PC-3 (cell line): ENCODE measurements around the gene CSAD. TPM values are rescaled to one million over a fixed set of nuclear protein-coding genes. Genes with fewer than 3 reads are reported as not detected.

ENCODE experiments used
- ATAC-seq: fragments of 200-7000 bp; cut with Tn5 transposase; 2 replicates; pipeline ENCODE4 v1.9.1; 2020; ENCODE audit warnings: mild to moderate bottlenecking, moderate library complexity
- BruUV-seq: library from RNA; stranded (reverse); fragments of 400-500 nt; replicated peaks from 2 replicates; lab custom pipeline; 2021; lab: Mats Ljungman, UMichigan
- CTCF ChIA-PET: fragments of 300-600 bp; sonication (Branson Sonifier 250); formaldehyde crosslinking; loops from one replicate; lab custom pipeline; 2022; ENCODE audit warnings: antibody characterized with exemption; lab: Charles Lee
- POLR2A ChIA-PET: fragments of 300-600 bp; sonication (Branson Sonifier 250); formaldehyde crosslinking; loops from one replicate; lab custom pipeline; 2022; ENCODE audit warnings: antibody characterized with exemption; ENCODE audit not compliant: unreplicated experiment; lab: Charles Lee
- DNase-seq: peaks from one replicate; pipeline ENCODE4 v3.0.0-alpha.2; 2015
- H2AFZ ChIP-seq: fragments of 300-600 bp; sonication (generic); 2 replicates; pipeline ENCODE4 v1.6.0; 2016; ENCODE audit warnings: antibody characterized with exemption, low read length
- H3F3A ChIP-seq: fragments of 300-600 bp; sonication (generic); one replicate; pipeline ENCODE4 v1.6.0; 2017; ENCODE audit warnings: antibody characterized with exemption, low read length, control low read depth, mild to moderate bottlenecking; ENCODE audit not compliant: unreplicated experiment
- H3K27ac ChIP-seq: fragments of 300-600 bp; sonication (generic); 2 replicates; pipeline ENCODE4 v1.5.1; 2016; ENCODE audit warnings: mild to moderate bottlenecking, low read length
- H3K27me3 ChIP-seq: fragments of 300-600 bp; sonication (generic); 2 replicates; pipeline ENCODE4 v1.6.1; 2016; ENCODE audit warnings: low read length, mixed read lengths
- H3K36me3 ChIP-seq: fragments of 300-600 bp; sonication (generic); 2 replicates; pipeline ENCODE4 v1.6.1; 2016; ENCODE audit warnings: low read depth, mixed run types, low read length, mixed read lengths
- H3K4me1 ChIP-seq: fragments of 300-600 bp; sonication (generic); 2 replicates; pipeline ENCODE4 v1.5.1; 2016; ENCODE audit warnings: low read length; ENCODE audit not compliant: insufficient read depth
- H3K4me2 ChIP-seq: fragments of 300-600 bp; sonication (generic); 2 replicates; pipeline ENCODE4 v1.6.0; 2016; ENCODE audit warnings: low read length
- H3K4me3 ChIP-seq: fragments of 300-600 bp; sonication (generic); 2 replicates; pipeline ENCODE4 v1.5.1; 2016; ENCODE audit warnings: mild to moderate bottlenecking, low read length, mixed read lengths
- H3K79me2 ChIP-seq: fragments of 300-600 bp; sonication (generic); 2 replicates; pipeline ENCODE4 v1.6.1; 2017; ENCODE audit warnings: low read length, mixed read lengths
- H3K9ac ChIP-seq: fragments of 300-600 bp; sonication (generic); 2 replicates; pipeline ENCODE4 v1.6.0; 2016; ENCODE audit warnings: mild to moderate bottlenecking, low read length
- H3K9me2 ChIP-seq: fragments of 300-600 bp; sonication (generic); replicated peaks from 2 replicates; pipeline ENCODE4 v1.6.1; 2016; ENCODE audit warnings: mixed run types, low read length, mixed read lengths
- H3K9me3 ChIP-seq: fragments of 300-600 bp; sonication (generic); 2 replicates; pipeline ENCODE4 v1.6.1; 2016; ENCODE audit warnings: low read length, mixed read lengths
- H4K20me1 ChIP-seq: fragments of 300-600 bp; sonication (generic); 2 replicates; pipeline ENCODE4 v1.6.1; 2016; ENCODE audit warnings: low read length, mixed read lengths
- EZH2 ChIP-seq: fragments of 300-600 bp; sonication (generic); IDR thresholded peaks from one replicate; pipeline ENCODE4 v1.6.1; 2017; ENCODE audit warnings: antibody characterized with exemption, mild to moderate bottlenecking, low read length; ENCODE audit not compliant: unreplicated experiment
- EZH2phosphoT487 ChIP-seq: fragments of 300-600 bp; sonication (generic); IDR thresholded peaks from 2 replicates; pipeline ENCODE4 v1.6.1; 2018; ENCODE audit warnings: mild to moderate bottlenecking, antibody characterized with exemption, low read length, borderline replicate concordance
- intact Hi-C: fragments of 100-400 bp; cut with micrococcal nuclease; formaldehyde crosslinking; loops from 2 replicates; pipeline ENCODE4 v1.9.0; 2023
- total RNA-seq: library from RNA; depleted of rRNA; stranded (reverse); fragments of >200 nt; gene quantifications from 2 replicates; pipeline ENCODE4 v1.2.3, GENCODE V29; 2014
- TF ChIP-seq, protein P1 (sequence below): fragments of 300-600 bp; sonication (generic); conservative IDR thresholded peaks from 2 replicates; pipeline ENCODE4 v1.5.1; 2017; ENCODE audit warnings: antibody characterized with exemption, low read depth, mild to moderate bottlenecking, low read length

CSAD gene
- total RNA-seq, 1 experiment from 2014 or later: 21.5 TPM

DNA sequence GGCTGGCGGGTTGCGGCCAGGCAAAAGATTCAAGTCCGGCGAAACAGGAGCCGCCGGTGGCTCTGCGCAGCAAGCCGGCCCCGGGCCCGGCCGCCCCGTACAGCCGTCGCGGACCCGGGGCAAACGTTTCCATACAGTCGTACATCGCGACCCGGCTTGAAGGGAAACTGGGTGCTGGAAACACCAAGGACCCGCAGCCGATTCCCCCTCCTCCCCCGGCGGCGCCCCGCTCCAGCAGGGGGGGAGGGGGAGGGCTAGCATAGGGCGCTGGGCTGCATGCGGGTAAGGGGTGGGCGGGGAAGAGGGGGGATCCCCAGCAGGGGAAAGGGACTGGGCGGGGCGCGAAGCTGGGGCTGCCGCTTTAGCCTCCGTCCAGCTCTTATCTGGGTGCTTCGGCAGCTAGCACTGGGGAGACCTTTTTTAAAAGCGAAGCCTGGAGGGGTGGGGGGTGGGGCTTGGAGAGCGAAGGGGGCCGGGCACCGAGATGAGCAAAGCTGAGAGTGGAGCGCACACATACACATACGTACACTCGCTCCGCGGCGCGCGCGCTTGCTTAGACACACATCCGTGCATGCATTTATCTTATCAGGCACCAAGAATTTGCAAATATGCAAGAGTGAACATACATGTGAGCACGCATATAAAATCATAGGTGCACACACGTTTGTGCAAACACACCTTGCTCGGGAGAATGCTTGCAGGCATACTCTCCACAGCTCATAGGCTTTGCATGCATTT, 39.4 kb upstream of the CSAD start:
- DNase-seq (peak; percentile 75), ATAC-seq (peak; percentile 41)
- peak overlapping the region; percentile 53 for H3K27ac ChIP-seq
- peak overlapping the region; percentile 93 for H3K4me2 ChIP-seq
- CTCF ChIA-PET: interaction anchor here (0.6 kb wide), 3 partner anchors 20 to 161 kb away, joined by 3 to 5 read pairs (median 3); no protein-coding TSS in a partner anchor
- TF ChIP-seq, protein P1, sequence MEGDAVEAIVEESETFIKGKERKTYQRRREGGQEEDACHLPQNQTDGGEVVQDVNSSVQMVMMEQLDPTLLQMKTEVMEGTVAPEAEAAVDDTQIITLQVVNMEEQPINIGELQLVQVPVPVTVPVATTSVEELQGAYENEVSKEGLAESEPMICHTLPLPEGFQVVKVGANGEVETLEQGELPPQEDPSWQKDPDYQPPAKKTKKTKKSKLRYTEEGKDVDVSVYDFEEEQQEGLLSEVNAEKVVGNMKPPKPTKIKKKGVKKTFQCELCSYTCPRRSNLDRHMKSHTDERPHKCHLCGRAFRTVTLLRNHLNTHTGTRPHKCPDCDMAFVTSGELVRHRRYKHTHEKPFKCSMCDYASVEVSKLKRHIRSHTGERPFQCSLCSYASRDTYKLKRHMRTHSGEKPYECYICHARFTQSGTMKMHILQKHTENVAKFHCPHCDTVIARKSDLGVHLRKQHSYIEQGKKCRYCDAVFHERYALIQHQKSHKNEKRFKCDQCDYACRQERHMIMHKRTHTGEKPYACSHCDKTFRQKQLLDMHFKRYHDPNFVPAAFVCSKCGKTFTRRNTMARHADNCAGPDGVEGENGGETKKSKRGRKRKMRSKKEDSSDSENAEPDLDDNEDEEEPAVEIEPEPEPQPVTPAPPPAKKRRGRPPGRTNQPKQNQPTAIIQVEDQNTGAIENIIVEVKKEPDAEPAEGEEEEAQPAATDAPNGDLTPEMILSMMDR: no peak
- TF ChIP-seq EZH2phosphoT487: no peak
- no peak for TF ChIP-seq EZH2
- H3K9me2 ChIP-seq: no peaks in the 10 kb centered on the region
- no peaks in the 10 kb centered on the region; the same call in 1 of the 2 replicates for H3K36me3 ChIP-seq
- no peaks in the 10 kb centered on the region for H3K9me3 ChIP-seq
- H3K27me3 ChIP-seq: no peaks in the 10 kb centered on the region
- H3F3A ChIP-seq: no peaks in the 10 kb centered on the region
- peaks cover 54% of the 10 kb centered on the region for H3K4me1 ChIP-seq
- peaks cover 53% of the 10 kb centered on the region for H3K79me2 ChIP-seq
- POLR2A ChIA-PET: interaction anchor here (0.6 to 1.3 kb wide), 5 partner anchors 48 to 1689 kb away, joined by 5 to 14 read pairs (median 5); partner anchors contain the start of genes AAAS, ESPL1 and MYG1
- H3K4me3 ChIP-seq: peak overlapping the region; percentile 80
- intact Hi-C loops: loop anchor here (2.0 kb wide), 2 partner anchors 39 to 75 kb away; partner anchors contain the start of genes CSAD, PFDN5 and ZNF740
- no peaks in the 10 kb centered on the region for H4K20me1 ChIP-seq
- peak overlapping the region; percentile 58 for H2AFZ ChIP-seq
- no TSS peak for BruUV-seq
- H3K9ac ChIP-seq: peak overlapping the region; percentile 66

DNA sequence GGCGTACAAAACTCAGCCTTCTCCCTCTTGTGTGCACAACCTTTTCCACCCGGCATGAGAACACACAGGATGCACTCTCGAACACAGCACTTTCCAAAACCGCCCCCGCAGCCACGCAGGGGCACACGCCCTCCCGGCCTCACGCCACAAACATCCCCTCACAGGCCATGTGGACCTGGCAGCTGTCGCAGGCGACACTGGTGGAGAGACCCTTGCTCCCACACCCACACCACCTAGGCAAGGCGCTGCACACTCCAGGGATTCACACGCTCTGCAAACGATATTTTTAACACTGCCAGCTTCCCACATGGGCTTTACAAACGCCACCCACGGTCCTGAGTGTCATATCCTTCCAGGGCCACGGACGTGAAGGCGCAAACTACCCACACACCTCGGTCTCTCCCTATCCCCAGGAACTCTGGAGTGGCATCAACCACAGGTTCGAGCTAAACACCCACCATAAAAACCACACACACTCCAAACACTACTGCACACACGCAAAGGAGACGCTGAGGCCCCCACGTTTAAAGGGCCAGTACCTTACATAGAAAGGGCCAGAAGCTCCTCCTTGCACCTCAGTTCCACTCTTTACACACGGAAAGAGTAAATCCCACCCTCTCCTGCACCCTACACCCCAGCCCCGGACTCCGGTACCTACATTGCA, 38.7 kb upstream of the CSAD start:
- Histone ChIP-seq H3K27me3 (no peaks in the 10 kb centered on the region), H3K9me3 (no peaks in the 10 kb centered on the region), H3K9me2 (no peaks in the 10 kb centered on the region), H4K20me1 (no peaks in the 10 kb centered on the region), H3K36me3 (peaks cover under 1% of the 10 kb centered on the region; the same call in 1 of the 2 replicates), H3K4me3 (peak overlapping the region; percentile 80), H3K79me2 (peaks cover 53% of the 10 kb centered on the region), H2AFZ (peak overlapping the region; percentile 58), H3K4me2 (peak overlapping the region; percentile 93), H3K4me1 (peaks cover 47% of the 10 kb centered on the region), H3F3A (no peaks in the 10 kb centered on the region), H3K27ac (peak overlapping the region; percentile 53), H3K9ac (peak overlapping the region; percentile 66)
- ATAC-seq: peak; percentile 7; the same call in 1 of the 2 replicates
- TSS peak; percentile 41 for BruUV-seq
- peak; percentile 49 for DNase-seq
- ChIA-PET POLR2A (interaction anchor here (0.6 to 1.3 kb wide), 4 partner anchors 49 to 1688 kb away, joined by 5 to 14 read pairs (median 8); partner anchors contain the start of genes AAAS and ESPL1), CTCF (interaction anchor here (0.6 kb wide), 2 partner anchors 39 to 162 kb away, joined by 3 to 4 read pairs; no protein-coding TSS in a partner anchor)
- intact Hi-C loops: no loop called here
- TF ChIP-seq EZH2phosphoT487 (no peak), EZH2 (no peak)
- TF ChIP-seq, protein P1: no peak
